HepG2 (cell line): ENCODE measurements around the gene MTCL1.

ENCODE experiments used
- AGO1 ChIP-seq: fragments of 200-400 bp; formaldehyde crosslinking; IDR thresholded peaks from 2 replicates; pipeline ENCODE4 v1.6.1; 2017; ENCODE audit warnings: mild to moderate bottlenecking, low read depth, low read length, moderate library complexity; ENCODE audit not compliant: poor library complexity, severe bottlenecking
- ATF2 ChIP-seq: sonication (generic); formaldehyde crosslinking; IDR thresholded peaks from 2 replicates; pipeline ENCODE4 v1.4.0; 2020; ENCODE audit warnings: missing genetic modification reagents
- JUNB ChIP-seq: sonication (generic); formaldehyde crosslinking; IDR thresholded peaks from 2 replicates; pipeline ENCODE4 v1.8.0; 2022; ENCODE audit warnings: missing genetic modification reagents, mild to moderate bottlenecking, borderline replicate concordance
- TF ChIP-seq, protein P1 (sequence below): sonication (generic); formaldehyde crosslinking; IDR thresholded peaks from 2 replicates; pipeline ENCODE4 v1.8.0; 2022; ENCODE audit warnings: missing genetic modification reagents, mild to moderate bottlenecking, borderline replicate concordance

DNA sequence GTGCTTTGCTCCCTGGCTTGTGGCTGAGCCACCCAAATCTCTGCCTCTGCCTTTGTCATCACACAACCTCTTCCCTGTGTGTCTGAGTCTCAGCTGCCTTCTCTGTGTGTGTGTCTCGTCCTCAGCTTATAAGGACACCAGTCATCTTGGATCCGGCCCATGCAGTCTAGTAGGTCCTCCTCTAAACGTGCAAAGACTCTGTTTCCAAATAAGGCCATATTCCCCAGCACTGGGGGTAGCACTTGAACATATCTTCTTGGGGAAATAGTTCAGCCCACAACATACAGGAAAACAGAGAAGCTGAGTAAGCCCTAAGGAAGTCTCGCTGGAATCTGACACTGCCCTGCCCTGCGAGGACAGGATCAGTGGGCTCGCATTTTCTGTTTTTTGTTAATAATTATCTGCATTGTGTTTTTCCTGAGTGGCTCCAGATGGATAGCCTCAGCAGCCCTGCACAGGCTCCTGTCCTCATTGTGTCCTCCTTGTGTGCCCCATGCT is 42.1 kb downstream of the MTCL1 start:
- TF ChIP-seq, protein P1, sequence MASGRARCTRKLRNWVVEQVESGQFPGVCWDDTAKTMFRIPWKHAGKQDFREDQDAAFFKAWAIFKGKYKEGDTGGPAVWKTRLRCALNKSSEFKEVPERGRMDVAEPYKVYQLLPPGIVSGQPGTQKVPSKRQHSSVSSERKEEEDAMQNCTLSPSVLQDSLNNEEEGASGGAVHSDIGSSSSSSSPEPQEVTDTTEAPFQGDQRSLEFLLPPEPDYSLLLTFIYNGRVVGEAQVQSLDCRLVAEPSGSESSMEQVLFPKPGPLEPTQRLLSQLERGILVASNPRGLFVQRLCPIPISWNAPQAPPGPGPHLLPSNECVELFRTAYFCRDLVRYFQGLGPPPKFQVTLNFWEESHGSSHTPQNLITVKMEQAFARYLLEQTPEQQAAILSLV (CRISPR knock-in tag): no peak
- TF ChIP-seq JUNB (CRISPR knock-in tag) (no peak), AGO1 (no peak), ATF2 (no peak)
